ENCODE results near the gene IFT80.

DNA sequence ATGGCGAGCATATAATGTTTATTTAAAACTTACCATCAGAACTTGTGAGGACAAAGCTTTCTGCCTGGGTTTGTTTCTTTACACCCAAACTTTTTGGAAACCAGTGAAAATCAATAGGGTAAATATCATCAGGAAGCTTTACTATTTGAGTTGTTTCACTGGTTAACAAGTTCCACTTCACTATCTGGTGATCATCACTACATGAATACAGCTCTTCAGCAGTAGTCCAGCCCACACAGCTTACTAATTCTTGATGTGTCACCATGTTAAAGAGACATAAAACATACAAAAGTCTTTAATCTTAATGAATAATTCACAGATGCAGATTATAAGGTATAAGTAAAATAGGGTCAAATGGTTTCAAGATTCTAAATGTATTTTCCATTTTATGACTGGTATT lies 17.6 kb downstream of the IFT80 start:
- TF ChIP-seq, protein P1, sequence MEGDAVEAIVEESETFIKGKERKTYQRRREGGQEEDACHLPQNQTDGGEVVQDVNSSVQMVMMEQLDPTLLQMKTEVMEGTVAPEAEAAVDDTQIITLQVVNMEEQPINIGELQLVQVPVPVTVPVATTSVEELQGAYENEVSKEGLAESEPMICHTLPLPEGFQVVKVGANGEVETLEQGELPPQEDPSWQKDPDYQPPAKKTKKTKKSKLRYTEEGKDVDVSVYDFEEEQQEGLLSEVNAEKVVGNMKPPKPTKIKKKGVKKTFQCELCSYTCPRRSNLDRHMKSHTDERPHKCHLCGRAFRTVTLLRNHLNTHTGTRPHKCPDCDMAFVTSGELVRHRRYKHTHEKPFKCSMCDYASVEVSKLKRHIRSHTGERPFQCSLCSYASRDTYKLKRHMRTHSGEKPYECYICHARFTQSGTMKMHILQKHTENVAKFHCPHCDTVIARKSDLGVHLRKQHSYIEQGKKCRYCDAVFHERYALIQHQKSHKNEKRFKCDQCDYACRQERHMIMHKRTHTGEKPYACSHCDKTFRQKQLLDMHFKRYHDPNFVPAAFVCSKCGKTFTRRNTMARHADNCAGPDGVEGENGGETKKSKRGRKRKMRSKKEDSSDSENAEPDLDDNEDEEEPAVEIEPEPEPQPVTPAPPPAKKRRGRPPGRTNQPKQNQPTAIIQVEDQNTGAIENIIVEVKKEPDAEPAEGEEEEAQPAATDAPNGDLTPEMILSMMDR (IDR thresholded peaks at IDR 0.05; ENCODE audit: poor library complexity) = no peak
- no peak for TF ChIP-seq EZH2phosphoT487 (IDR thresholded peaks at IDR 0.05; ENCODE audit: low read depth, severe bottlenecking, unreplicated experiment)
- no peak for TF ChIP-seq EZH2 (IDR thresholded peaks at IDR 0.05; ENCODE audit: borderline replicate concordance)
